Measurements from ENCODE around the gene KPNA4.

- TF ChIP-seq EZH2 (IDR thresholded peaks at IDR 0.05; ENCODE audit: borderline replicate concordance, low read depth, low read length, severe bottlenecking) (no peak), MAX (IDR thresholded peaks at IDR 0.05; ENCODE audit: insufficient read depth, insufficient read length) (no peak), POLR2A (IDR thresholded peaks at IDR 0.05; ENCODE audit: low read depth, low read length) (no peak)
These were observed 75.2 kb downstream of the KPNA4 start for GRCh38 chr3:160490166-160490565.
